Measurements from ENCODE around the gene TRMT112.

DNA sequence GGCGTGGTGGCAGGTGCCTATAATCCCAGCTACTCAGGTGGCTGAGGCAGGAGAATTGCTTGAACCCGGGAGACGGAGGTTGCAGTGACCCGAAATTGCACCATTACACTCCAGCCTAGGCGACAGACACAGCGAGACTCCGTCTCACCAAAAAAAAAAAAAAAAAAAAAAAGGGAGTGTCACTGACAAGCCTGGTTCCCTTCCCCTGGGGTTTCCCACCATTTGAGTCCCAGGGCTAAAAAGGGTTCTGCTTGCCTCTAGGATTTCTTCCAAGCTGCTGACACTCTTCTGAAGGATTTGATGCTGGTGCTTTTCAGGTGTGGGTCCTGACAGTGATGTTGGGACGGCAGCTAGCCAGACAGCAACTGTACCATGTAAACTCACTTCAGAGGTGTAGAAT, 21.4 kb upstream of the TRMT112 start:
- TF ChIP-seq, protein P1, sequence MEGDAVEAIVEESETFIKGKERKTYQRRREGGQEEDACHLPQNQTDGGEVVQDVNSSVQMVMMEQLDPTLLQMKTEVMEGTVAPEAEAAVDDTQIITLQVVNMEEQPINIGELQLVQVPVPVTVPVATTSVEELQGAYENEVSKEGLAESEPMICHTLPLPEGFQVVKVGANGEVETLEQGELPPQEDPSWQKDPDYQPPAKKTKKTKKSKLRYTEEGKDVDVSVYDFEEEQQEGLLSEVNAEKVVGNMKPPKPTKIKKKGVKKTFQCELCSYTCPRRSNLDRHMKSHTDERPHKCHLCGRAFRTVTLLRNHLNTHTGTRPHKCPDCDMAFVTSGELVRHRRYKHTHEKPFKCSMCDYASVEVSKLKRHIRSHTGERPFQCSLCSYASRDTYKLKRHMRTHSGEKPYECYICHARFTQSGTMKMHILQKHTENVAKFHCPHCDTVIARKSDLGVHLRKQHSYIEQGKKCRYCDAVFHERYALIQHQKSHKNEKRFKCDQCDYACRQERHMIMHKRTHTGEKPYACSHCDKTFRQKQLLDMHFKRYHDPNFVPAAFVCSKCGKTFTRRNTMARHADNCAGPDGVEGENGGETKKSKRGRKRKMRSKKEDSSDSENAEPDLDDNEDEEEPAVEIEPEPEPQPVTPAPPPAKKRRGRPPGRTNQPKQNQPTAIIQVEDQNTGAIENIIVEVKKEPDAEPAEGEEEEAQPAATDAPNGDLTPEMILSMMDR (conservative IDR thresholded peaks at IDR 0.05 in 1 of 2, IDR thresholded peaks at IDR 0.05 in 1 of 2; ENCODE audit: low read depth in 1 of 2, low read length in 2 of 2), result no peak
- TF ChIP-seq EZH2 (IDR thresholded peaks at IDR 0.05; ENCODE audit: low read length, missing control alignments), result no peak
